Right kidney (tissue), 1 donor: Measurements from ENCODE around the gene TFCP2L1.

Source experiments
- DNase-seq: peaks from one replicate; pipeline ENCODE4 v3.0.0-alpha.2; 2016

The TFCP2L1 gene

GRCh38 chr2:121171625-121172119 is 113.3 kb downstream of the TFCP2L1 start:
- no peak for DNase-seq

- no peak for DNase-seq
Observed at GRCh38 chr2:121170577-121170976, 114.4 kb downstream of the TFCP2L1 start.

GRCh38 chr2:121167411-121167810 is 117.6 kb downstream of the TFCP2L1 start:
- DNase-seq, result no peak
